CD4-positive, alpha-beta T cell (primary cell): ENCODE data around the gene PRICKLE2. TPM values are rescaled to one million over a fixed set of nuclear protein-coding genes. Genes with fewer than 3 reads are reported as not detected.

Experiments
- ATAC-seq: fragments of 200-7000 bp; cut with Tn5 transposase; one replicate; pipeline ENCODE4 v1.10.0; 2022; ENCODE audit warnings: mild to moderate bottlenecking; ENCODE audit not compliant: poor library complexity
- CTCF ChIA-PET: fragments of 350-600 bp; sonication (Branson Sonifier 250); formaldehyde crosslinking; loops from one replicate; lab custom pipeline; 2021; ENCODE audit warnings: antibody characterized with exemption, inconsistent platforms; lab: Charles Lee
- POLR2A ChIA-PET: fragments of 350-600 bp; sonication (Branson Sonifier 250); formaldehyde crosslinking; loops from one replicate; lab custom pipeline; 2021; ENCODE audit warnings: antibody characterized with exemption, inconsistent platforms; lab: Charles Lee
- DNase-seq, 14 experiments: peaks; one replicate each; pipeline ENCODE4 v3.0.0-alpha.2; 2013 to 2020; ENCODE audit warnings: mixed read lengths in 2 of 14
- H3K27ac ChIP-seq, 2 donors: one replicate each; pipeline versions ENCODE4 v1.5.1 to v1.7.0; 2013; ENCODE audit warnings: low read length in 2 of 2, low read depth in 1 of 2, mild to moderate bottlenecking in 1 of 2
- H3K27me3 ChIP-seq, 2 experiments: 1 replicate in 1 of 2; 2 replicates in 1 of 2; pipeline versions ENCODE4 v1.6.1 to v1.7.0; 2013; ENCODE audit warnings: low read length in 2 of 2, control low read depth in 1 of 2, mild to moderate bottlenecking in 1 of 2, moderate library complexity in 1 of 2; ENCODE audit not compliant: insufficient read depth in 2 of 2, control insufficient read depth in 1 of 2
- H3K36me3 ChIP-seq: one replicate; pipeline ENCODE4 v1.6.1; 2013; ENCODE audit warnings: low read length, control low read depth; ENCODE audit not compliant: insufficient read depth
- H3K4me1 ChIP-seq: one replicate; pipeline ENCODE4 v1.6.1; 2013; ENCODE audit warnings: low read length, control low read depth; ENCODE audit not compliant: insufficient read depth
- H3K4me3 ChIP-seq: one replicate; pipeline ENCODE4 v1.5.1; 2013; ENCODE audit warnings: mild to moderate bottlenecking, low read length, moderate library complexity
- H3K9me3 ChIP-seq, 2 experiments: 1 replicate in 1 of 2; 2 replicates in 1 of 2; pipeline versions ENCODE4 v1.6.1 to v1.7.0; 2013; ENCODE audit warnings: low read length in 2 of 2, mild to moderate bottlenecking in 2 of 2, control low read depth in 1 of 2, moderate library complexity in 1 of 2; ENCODE audit not compliant: control insufficient read depth in 1 of 2, insufficient read depth in 1 of 2
- H3K27ac Mint-ChIP-seq: one replicate; pipeline ENCODE4 v1.8.0; 2020; ENCODE audit warnings: mixed read lengths
- H3K27me3 Mint-ChIP-seq: one replicate; pipeline ENCODE4 v1.8.0; 2021; ENCODE audit warnings: mixed read lengths
- H3K36me3 Mint-ChIP-seq: one replicate; pipeline ENCODE4 v1.8.0; 2021; ENCODE audit warnings: low read depth, mixed read lengths
- H3K4me1 Mint-ChIP-seq: one replicate; pipeline ENCODE4 v1.8.0; 2021; ENCODE audit warnings: low read depth, mixed read lengths
- H3K4me3 Mint-ChIP-seq: one replicate; pipeline ENCODE4 v1.8.0; 2020; ENCODE audit warnings: mild to moderate bottlenecking, mixed read lengths
- H3K9me3 Mint-ChIP-seq: one replicate; pipeline ENCODE4 v1.8.0; 2020; ENCODE audit warnings: mixed read lengths
- CTCF ChIP-seq: fragments of 200-600 bp; IDR thresholded peaks from one replicate; pipeline ENCODE4 v1.8.0; 2022; ENCODE audit warnings: antibody characterized with exemption, mild to moderate bottlenecking
- intact Hi-C, 2 experiments: fragments of 100-400 bp; cut with DNase I in 1 of 2; cut with micrococcal nuclease in 1 of 2; formaldehyde crosslinking; loops; one replicate each; pipeline versions ENCODE4 v1.15.1 to v1.9.0; 2023 to 2025; cut with DNase I, micrococcal nuclease
- total RNA-seq, 174 experiments: library from RNA in 2 of 174; stranded (reverse) in 2 of 174; gene quantifications; one replicate each; pipeline ENCODE4 v1.2.3 and lab custom pipeline; 2021 to 2026

PRICKLE2 gene
- total RNA-seq, 2 experiments from 2014 or later = not detected

DNA sequence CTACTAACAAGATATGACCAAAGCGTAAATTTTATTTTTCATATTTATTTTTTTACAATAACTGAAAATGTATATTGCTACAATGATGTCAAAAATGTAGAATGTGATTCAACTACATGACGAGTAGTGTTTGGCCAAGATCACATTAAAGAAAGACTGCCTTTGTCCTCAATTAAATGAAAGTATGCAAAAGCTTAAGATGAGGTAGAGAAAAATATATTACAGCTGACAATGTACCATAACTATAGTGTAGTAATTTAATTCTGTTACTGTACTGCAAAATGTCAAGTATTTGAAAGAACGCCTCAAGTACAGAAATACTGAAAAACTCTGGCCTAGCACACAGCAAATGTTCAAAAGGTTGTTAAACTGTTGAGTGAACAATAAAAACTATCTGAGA, 9.7 kb downstream of the PRICKLE2 start:
- POLR2A ChIA-PET = no interaction called here
- Histone ChIP-seq H3K4me3 (no peak overlapping the region), H3K36me3 (no peaks in the 10 kb centered on the region), H3K27ac (no peak overlapping the region), H3K9me3 (no peaks in the 10 kb centered on the region), H3K27me3 (no peaks in the 10 kb centered on the region), H3K4me1 (no peaks in the 10 kb centered on the region)
- Mint-ChIP-seq H3K36me3 (no peaks in the 10 kb centered on the region), H3K4me1 (no peaks in the 10 kb centered on the region), H3K9me3 (no peaks in the 10 kb centered on the region), H3K27me3 (peaks cover 4% of the 10 kb centered on the region), H3K27ac (no peak overlapping the region), H3K4me3 (no peak overlapping the region)
- ATAC-seq = no peak
- CTCF ChIA-PET = no interaction called here
- intact Hi-C loops = no loop called here
- DNase-seq = no peak
- no peak for TF ChIP-seq CTCF

- H3K9me3 ChIP-seq = no peaks in the 10 kb centered on the region
- ChIA-PET CTCF (no interaction called here), POLR2A (no interaction called here)
- no peak for DNase-seq
- H3K27ac ChIP-seq = no peak overlapping the region
- Mint-ChIP-seq H3K27me3 (peaks cover 4% of the 10 kb centered on the region), H3K27ac (no peak overlapping the region), H3K9me3 (no peaks in the 10 kb centered on the region), H3K4me1 (no peaks in the 10 kb centered on the region), H3K4me3 (no peak overlapping the region), H3K36me3 (no peaks in the 10 kb centered on the region)
- H3K4me3 ChIP-seq = no peak overlapping the region
- intact Hi-C loops = no loop called here
- H3K4me1 ChIP-seq = no peaks in the 10 kb centered on the region
- no peak for ATAC-seq
- no peaks in the 10 kb centered on the region for H3K27me3 ChIP-seq
- TF ChIP-seq CTCF = no peak
- no peaks in the 10 kb centered on the region for H3K36me3 ChIP-seq
Observed at GRCh38 chr3:64215103-64215502, 10.2 kb downstream of the PRICKLE2 start.

- Mint-ChIP-seq H3K9me3 (no peaks in the 10 kb centered on the region), H3K4me3 (no peak overlapping the region), H3K36me3 (no peaks in the 10 kb centered on the region), H3K27ac (no peak overlapping the region), H3K4me1 (no peaks in the 10 kb centered on the region), H3K27me3 (peaks cover 4% of the 10 kb centered on the region)
- Histone ChIP-seq H3K4me3 (no peak overlapping the region), H3K27ac (no peak overlapping the region), H3K27me3 (no peaks in the 10 kb centered on the region), H3K36me3 (no peaks in the 10 kb centered on the region), H3K9me3 (no peaks in the 10 kb centered on the region), H3K4me1 (no peaks in the 10 kb centered on the region)
- DNase-seq = no peak
- intact Hi-C loops = no loop called here
- no peak for TF ChIP-seq CTCF
- ATAC-seq = no peak
- CTCF ChIA-PET = no interaction called here
- POLR2A ChIA-PET = no interaction called here
Observed at GRCh38 chr3:64214381-64215018, 10.8 kb downstream of the PRICKLE2 start.
